Measurements from ENCODE around the gene ADAM23.
"Not testable (repeated sequence)": the region's sequence is repeated elsewhere in the genome, so short reads cannot be mapped to it uniquely, and the experiment has no call there.

The ADAM23 gene

DNA sequence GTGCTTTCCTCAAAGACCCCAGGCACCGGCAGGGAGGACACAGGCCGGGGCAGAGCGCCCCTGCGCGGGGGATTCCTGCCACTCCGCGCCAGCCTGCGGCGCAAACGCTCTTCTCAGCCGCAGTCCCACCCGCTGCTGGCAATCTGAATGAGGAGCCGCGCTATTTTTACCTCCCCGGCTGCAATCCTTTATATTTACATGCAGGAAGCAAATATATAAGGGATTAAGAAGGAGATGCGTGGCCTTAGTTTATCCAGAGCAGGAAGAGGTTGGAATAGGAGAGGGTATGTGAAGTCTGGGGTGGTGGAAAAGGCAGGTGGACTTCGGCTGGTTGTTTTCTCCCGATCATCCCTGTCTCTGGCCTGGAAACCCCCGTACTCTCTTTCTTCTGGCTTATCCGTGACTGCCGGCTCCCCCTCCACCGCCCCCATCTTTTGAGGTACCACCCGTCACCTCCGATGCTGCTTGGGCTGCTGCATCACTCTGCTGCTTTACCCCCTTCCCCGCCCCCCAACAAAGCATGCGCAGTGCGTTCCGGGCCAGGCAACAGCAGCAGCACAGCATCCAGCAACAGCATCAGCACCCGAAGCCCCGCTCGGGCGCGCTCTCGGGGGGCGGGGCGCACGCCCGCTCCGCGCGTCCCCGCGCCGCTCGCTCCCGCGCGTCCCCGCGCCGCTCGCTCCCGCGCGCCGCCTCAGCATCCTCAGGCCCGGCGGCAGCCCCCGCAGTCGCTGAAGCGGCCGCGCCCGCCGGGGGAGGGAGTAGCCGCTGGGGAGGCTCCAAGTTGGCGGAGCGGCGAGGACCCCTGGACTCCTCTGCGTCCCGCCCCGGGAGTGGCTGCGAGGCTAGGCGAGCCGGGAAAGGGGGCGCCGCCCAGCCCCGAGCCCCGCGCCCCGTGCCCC, at the start of gene ADAM23:
TSS of gene ADAM23 (plus strand) at position 700 of the 902 bp plus-strand sequence. CDS start 335 bp downstream, outside the sequence.
- no peak for DNase-seq

DNA sequence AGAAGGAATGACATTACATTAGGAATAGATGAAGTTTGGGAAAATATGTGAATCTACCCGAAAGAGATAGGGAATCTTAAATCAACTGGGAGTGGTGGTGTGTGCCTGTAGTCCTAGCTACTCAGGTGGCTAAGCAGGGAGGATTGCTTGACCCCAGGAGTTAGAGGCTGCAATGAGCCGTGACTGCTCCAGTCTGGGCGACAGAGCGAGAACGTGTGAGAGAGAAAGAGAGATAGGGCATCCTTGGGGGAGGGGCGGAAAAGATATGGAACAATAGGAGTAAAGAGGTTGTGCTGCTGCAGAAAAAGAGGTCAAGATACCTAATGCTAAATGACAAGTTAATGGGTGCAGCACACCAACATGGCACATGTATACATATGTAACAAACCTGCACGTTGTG, 47.1 kb upstream of the ADAM23 start:
- no peak for DNase-seq

DNA sequence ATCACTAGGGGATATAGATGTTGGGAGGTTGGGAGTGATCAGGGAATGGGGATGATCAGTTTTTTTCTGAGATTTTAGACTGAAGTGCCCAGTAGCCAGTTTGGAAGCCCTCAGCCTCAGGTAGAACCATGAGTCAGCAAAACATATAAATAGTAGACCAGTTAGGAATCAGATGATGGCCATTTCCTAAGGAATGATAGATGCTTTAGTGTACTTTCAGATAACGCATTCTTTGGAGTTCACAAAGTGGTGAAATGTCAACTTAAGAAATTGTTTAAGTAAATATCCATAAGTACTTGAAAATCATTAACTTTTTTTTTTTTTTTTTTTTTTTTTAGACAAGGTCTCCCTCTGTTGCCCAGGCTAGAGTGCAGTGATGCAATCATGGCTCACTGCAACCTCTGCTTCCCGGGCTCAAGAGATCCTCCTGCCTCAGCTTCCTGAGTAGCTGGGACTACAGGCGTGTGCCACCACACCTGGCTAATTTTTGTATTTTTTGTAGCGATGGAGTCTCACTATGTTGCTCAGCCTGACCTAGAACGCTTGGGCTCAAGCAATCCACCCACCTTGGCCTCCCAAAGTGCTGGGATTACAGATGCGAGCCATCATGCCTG, 40.3 kb upstream of the ADAM23 start:
- DNase-seq, result not testable (repeated sequence)

DNA sequence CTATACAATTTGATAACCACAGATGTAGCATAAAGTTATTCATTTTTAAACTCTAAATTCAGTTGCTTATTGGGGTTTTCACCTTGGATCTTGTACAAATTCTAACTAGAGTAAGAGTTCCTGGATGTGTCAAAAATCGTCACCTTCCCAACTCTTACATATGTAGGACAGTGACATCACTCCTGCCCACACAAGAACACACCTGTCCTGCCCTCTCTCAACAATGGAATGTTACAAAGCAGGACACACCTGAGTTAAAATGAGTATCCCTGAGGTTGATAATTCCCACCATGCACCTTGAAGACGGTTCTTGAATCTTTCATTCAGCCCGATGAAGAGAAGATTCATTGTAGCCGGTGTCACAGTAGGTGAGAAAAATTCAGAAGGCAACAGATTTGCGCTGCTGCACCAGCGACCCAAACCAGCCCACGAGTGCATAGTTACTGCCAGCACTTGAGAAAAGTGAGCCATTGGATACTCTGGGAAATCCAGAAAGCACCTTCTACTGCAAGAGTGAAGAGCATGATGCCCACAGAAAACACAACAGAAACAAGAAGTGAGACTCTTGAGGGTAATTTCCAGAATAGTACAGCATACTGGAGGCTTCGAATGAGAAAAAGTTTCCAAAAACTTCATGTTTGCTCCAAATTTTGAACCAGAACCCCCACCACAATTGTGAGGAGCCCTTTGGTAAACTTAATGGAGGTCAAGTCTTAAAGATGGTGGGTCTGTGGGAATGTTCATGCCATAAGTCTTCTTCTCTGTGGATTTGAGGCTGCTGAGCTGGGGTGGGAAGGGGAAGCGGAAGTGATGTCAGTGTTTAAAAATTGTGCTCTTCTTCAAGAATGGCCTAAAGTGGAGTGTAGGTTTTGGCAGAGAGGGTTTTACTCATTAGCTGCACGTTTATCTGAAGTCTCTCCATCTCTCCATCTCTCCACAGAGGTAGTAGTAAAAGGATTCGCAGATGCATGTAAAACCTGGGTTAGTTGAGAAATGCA, 34.7 kb upstream of the ADAM23 start:
- DNase-seq, result no peak

GRCh38 chr2:206410714-206411113, 32.6 kb upstream of the ADAM23 start:
- no peak for DNase-seq

GRCh38 chr2:206415618-206416243, 27.6 kb upstream of the ADAM23 start:
- no peak for DNase-seq

- DNase-seq, result no peak
Measured at GRCh38 chr2:206418968-206419367, 24.4 kb upstream of the ADAM23 start.

GRCh38 chr2:206420721-206421120, 22.6 kb upstream of the ADAM23 start:
- DNase-seq, result no peak

DNA sequence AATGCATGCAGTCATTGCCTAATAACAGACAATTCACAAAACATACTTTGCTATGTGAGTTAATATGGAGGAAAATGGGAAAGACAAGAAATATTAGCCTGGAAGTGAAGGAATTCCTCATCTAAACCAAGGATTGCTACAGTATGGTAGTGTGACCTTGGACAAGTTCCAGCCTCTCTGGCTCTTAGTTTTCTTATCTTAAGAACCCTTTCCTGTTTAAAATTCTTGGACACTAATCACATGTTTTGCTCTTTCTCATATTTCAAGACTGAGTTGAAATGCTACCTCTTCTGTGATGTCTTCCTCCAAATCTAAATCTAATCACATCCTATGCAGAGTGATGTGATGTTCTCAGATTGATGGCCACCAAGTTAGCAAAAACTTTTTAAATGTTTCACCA, 20.8 kb upstream of the ADAM23 start:
- no peak for DNase-seq

- DNase-seq, result no peak
Measured at GRCh38 chr2:206423147-206423546, 20.2 kb upstream of the ADAM23 start.

DNA sequence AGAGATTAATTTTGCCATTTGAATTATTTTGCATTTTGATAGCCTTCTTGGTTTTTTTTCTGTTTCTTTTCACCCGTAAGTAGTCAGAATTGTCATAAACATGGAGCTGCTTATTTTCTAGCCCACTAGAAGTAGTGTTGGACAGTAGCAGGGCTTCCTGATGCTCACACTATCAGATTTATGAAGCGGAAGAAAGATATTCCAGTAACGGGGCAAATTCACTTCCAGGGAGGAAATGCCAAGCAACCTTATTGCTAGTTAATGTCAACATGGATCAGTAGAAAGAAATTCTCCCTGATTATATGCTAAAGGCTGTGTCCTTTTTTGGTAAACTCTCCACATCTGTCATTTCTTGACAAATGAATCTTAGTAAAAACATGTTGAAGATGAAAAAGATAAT, 19.2 kb upstream of the ADAM23 start:
- DNase-seq, result no peak

DNA sequence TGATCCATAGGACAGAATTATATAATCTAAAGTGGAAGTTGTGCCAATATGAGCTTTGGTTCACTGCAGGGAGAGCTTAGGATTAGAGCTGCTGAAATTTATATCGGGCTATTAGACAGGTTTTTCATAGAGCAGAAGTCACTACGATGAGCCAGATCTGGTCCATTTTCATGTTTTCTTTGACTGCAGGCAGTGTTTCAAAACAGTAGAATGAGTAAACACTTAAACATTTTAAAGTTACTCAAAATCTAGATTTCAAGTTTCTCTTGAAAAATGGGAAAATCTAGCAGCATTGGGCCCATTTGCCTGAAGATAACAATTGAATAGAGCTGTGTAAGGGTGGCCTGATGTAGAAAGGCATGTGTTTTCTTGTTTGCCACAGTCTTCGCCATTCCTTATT, 14.5 kb upstream of the ADAM23 start:
- DNase-seq, result no peak

- DNase-seq, result no peak
Measured at GRCh38 chr2:206430452-206430851, 12.9 kb upstream of the ADAM23 start.

GRCh38 chr2:206431439-206431838, 11.9 kb upstream of the ADAM23 start:
- no peak for DNase-seq

- no peak for DNase-seq
Measured at GRCh38 chr2:206432193-206433082, 10.9 kb upstream of the ADAM23 start.

GRCh38 chr2:206433190-206433589, 10.1 kb upstream of the ADAM23 start:
- no peak for DNase-seq

DNA sequence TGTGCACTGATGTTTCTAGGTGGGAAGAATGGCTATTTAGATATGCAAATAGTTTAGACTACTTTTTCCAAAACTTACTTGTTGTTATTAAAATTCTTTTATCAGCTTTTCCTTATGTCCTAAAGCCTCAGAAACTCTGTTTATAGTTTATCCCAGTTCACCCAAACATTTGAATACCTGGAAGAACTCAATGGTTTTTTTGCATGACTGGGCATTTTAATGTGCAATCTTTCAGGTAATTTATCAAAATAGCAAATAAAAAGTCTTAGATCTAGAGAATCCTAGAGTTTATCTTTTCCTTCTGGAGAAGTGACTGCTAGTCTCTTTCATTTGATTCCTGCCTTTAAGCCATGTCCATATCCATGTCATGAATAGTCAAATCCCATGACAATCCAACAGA, 9.6 kb upstream of the ADAM23 start:
- DNase-seq, result no peak

- DNase-seq, result no peak
Measured at GRCh38 chr2:206435742-206436141, 7.6 kb upstream of the ADAM23 start.

DNA sequence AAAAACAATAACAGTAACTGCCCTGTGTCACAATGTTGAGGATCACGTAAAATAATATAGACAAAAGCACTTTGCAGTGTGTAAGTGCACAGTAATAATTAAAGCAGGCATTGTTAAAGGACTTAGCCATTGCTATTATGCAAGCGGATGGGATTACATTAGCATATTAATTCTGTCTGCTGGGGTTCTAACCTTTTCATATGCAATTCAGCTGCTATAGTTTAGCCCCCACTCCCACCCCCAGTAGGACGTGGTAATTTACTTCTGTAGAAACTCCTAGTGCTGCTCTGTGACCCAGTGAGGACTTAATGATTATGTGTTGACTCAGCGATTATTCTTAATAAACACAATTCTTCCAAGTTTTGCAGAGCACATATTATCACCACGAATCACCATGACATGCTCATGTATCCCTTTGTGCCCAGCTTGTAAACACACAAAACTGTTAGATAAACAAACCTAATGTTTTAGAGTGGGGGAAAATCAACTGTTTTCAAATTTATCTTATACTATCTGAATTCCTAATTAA, 5.1 kb upstream of the ADAM23 start:
- DNase-seq, result no peak

GRCh38 chr2:206442474-206442832, 879 bp upstream of the ADAM23 start:
- DNase-seq, result no peak
